NB4 (cell line): Measurements from ENCODE around the gene NTSR1.

Source experiments
- CTCF ChIP-seq: IDR thresholded peaks from one replicate; pipeline ENCODE4 v1.5.1; 2012; ENCODE audit warnings: low read depth, low read length
- MAX ChIP-seq: IDR thresholded peaks from 2 replicates; pipeline ENCODE4 v1.6.1; 2011; ENCODE audit warnings: low read depth, low read length
- POLR2A ChIP-seq: IDR thresholded peaks from 2 replicates; pipeline ENCODE4 v1.6.1; 2011; ENCODE audit warnings: mild to moderate bottlenecking; ENCODE audit not compliant: insufficient read length; ENCODE audit errors: extremely low read depth

- no peak for TF ChIP-seq CTCF
- no peak for TF ChIP-seq POLR2A
- TF ChIP-seq MAX, result no peak
These were observed 20.2 kb downstream of the NTSR1 start for GRCh38 chr20:62728781-62729300.
